ENCODE results near the gene OR1I1.

GRCh38 chr19:15118789-15119494 is 36.9 kb downstream of the OR1I1 start:
- TF ChIP-seq CTCF (IDR thresholded peaks at IDR 0.05) (no peak), POLR2A (IDR thresholded peaks at IDR 0.05) (no peak)

Data from adrenal gland (tissue), 5 donors.